ENCODE data around the gene GALNT2.

- TF ChIP-seq, protein P1, sequence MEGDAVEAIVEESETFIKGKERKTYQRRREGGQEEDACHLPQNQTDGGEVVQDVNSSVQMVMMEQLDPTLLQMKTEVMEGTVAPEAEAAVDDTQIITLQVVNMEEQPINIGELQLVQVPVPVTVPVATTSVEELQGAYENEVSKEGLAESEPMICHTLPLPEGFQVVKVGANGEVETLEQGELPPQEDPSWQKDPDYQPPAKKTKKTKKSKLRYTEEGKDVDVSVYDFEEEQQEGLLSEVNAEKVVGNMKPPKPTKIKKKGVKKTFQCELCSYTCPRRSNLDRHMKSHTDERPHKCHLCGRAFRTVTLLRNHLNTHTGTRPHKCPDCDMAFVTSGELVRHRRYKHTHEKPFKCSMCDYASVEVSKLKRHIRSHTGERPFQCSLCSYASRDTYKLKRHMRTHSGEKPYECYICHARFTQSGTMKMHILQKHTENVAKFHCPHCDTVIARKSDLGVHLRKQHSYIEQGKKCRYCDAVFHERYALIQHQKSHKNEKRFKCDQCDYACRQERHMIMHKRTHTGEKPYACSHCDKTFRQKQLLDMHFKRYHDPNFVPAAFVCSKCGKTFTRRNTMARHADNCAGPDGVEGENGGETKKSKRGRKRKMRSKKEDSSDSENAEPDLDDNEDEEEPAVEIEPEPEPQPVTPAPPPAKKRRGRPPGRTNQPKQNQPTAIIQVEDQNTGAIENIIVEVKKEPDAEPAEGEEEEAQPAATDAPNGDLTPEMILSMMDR (conservative IDR thresholded peaks at IDR 0.05; ENCODE audit: low read depth in 2 of 2), result no peak
- TF ChIP-seq, protein P2, sequence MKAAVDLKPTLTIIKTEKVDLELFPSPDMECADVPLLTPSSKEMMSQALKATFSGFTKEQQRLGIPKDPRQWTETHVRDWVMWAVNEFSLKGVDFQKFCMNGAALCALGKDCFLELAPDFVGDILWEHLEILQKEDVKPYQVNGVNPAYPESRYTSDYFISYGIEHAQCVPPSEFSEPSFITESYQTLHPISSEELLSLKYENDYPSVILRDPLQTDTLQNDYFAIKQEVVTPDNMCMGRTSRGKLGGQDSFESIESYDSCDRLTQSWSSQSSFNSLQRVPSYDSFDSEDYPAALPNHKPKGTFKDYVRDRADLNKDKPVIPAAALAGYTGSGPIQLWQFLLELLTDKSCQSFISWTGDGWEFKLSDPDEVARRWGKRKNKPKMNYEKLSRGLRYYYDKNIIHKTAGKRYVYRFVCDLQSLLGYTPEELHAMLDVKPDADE (IDR thresholded peaks at IDR 0.05), result no peak
- TF ChIP-seq POLR2AphosphoS5 (IDR thresholded peaks at IDR 0.05; ENCODE audit: low read depth), result no peak
- no peak for TF ChIP-seq EZH2 (IDR thresholded peaks at IDR 0.05; ENCODE audit: low read depth, unreplicated experiment)
- TF ChIP-seq EZH2phosphoT487 (IDR thresholded peaks at IDR 0.05; ENCODE audit: unreplicated experiment), result no peak
- TF ChIP-seq REST (IDR thresholded peaks at IDR 0.05; ENCODE audit: unreplicated experiment), result no peak
- TF ChIP-seq JUNB (IDR thresholded peaks at IDR 0.05; ENCODE audit: unreplicated experiment), result no peak
- no peak for TF ChIP-seq CREB1 (CRISPR knock-in tag; IDR thresholded peaks at IDR 0.05; ENCODE audit: low read depth)
- TF ChIP-seq STAT1 (IDR thresholded peaks at IDR 0.05; ENCODE audit: unreplicated experiment), result no peak
- no peak for TF ChIP-seq ZNF114 (CRISPR knock-in tag; IDR thresholded peaks at IDR 0.05)
- no peak for TF ChIP-seq NANOG (IDR thresholded peaks at IDR 0.05; ENCODE audit: borderline replicate concordance)
Observed at GRCh38 chr1:230049731-230050130, 17.3 kb upstream of the GALNT2 start.

Measured in GM23338 (cell line).